PC-3 (cell line): Measurements from ENCODE around the gene NEK11. TPM values are rescaled to one million over a fixed set of nuclear protein-coding genes. Genes with fewer than 3 reads are reported as not detected.

ENCODE experiments used
- ATAC-seq: fragments of 200-7000 bp; cut with Tn5 transposase; 2 replicates; pipeline ENCODE4 v1.9.1; 2020; ENCODE audit warnings: mild to moderate bottlenecking, moderate library complexity
- BruUV-seq: library from RNA; stranded (reverse); fragments of 400-500 nt; replicated peaks from 2 replicates; lab custom pipeline; 2021; lab: Mats Ljungman, UMichigan
- CTCF ChIA-PET: fragments of 300-600 bp; sonication (Branson Sonifier 250); formaldehyde crosslinking; loops from one replicate; lab custom pipeline; 2022; ENCODE audit warnings: antibody characterized with exemption; lab: Charles Lee
- POLR2A ChIA-PET: fragments of 300-600 bp; sonication (Branson Sonifier 250); formaldehyde crosslinking; loops from one replicate; lab custom pipeline; 2022; ENCODE audit warnings: antibody characterized with exemption; ENCODE audit not compliant: unreplicated experiment; lab: Charles Lee
- DNase-seq: peaks from one replicate; pipeline ENCODE4 v3.0.0-alpha.2; 2015
- H2AFZ ChIP-seq: fragments of 300-600 bp; sonication (generic); 2 replicates; pipeline ENCODE4 v1.6.0; 2016; ENCODE audit warnings: antibody characterized with exemption, low read length
- H3F3A ChIP-seq: fragments of 300-600 bp; sonication (generic); one replicate; pipeline ENCODE4 v1.6.0; 2017; ENCODE audit warnings: antibody characterized with exemption, low read length, control low read depth, mild to moderate bottlenecking; ENCODE audit not compliant: unreplicated experiment
- H3K27ac ChIP-seq: fragments of 300-600 bp; sonication (generic); 2 replicates; pipeline ENCODE4 v1.5.1; 2016; ENCODE audit warnings: mild to moderate bottlenecking, low read length
- H3K27me3 ChIP-seq: fragments of 300-600 bp; sonication (generic); 2 replicates; pipeline ENCODE4 v1.6.1; 2016; ENCODE audit warnings: low read length, mixed read lengths
- H3K36me3 ChIP-seq: fragments of 300-600 bp; sonication (generic); 2 replicates; pipeline ENCODE4 v1.6.1; 2016; ENCODE audit warnings: low read depth, mixed run types, low read length, mixed read lengths
- H3K4me1 ChIP-seq: fragments of 300-600 bp; sonication (generic); 2 replicates; pipeline ENCODE4 v1.5.1; 2016; ENCODE audit warnings: low read length; ENCODE audit not compliant: insufficient read depth
- H3K4me2 ChIP-seq: fragments of 300-600 bp; sonication (generic); 2 replicates; pipeline ENCODE4 v1.6.0; 2016; ENCODE audit warnings: low read length
- H3K4me3 ChIP-seq: fragments of 300-600 bp; sonication (generic); 2 replicates; pipeline ENCODE4 v1.5.1; 2016; ENCODE audit warnings: mild to moderate bottlenecking, low read length, mixed read lengths
- H3K79me2 ChIP-seq: fragments of 300-600 bp; sonication (generic); 2 replicates; pipeline ENCODE4 v1.6.1; 2017; ENCODE audit warnings: low read length, mixed read lengths
- H3K9ac ChIP-seq: fragments of 300-600 bp; sonication (generic); 2 replicates; pipeline ENCODE4 v1.6.0; 2016; ENCODE audit warnings: mild to moderate bottlenecking, low read length
- H3K9me2 ChIP-seq: fragments of 300-600 bp; sonication (generic); replicated peaks from 2 replicates; pipeline ENCODE4 v1.6.1; 2016; ENCODE audit warnings: mixed run types, low read length, mixed read lengths
- H3K9me3 ChIP-seq: fragments of 300-600 bp; sonication (generic); 2 replicates; pipeline ENCODE4 v1.6.1; 2016; ENCODE audit warnings: low read length, mixed read lengths
- H4K20me1 ChIP-seq: fragments of 300-600 bp; sonication (generic); 2 replicates; pipeline ENCODE4 v1.6.1; 2016; ENCODE audit warnings: low read length, mixed read lengths
- CTCF ChIP-seq: fragments of 300-600 bp; sonication (generic); conservative IDR thresholded peaks from 2 replicates; pipeline ENCODE4 v1.5.1; 2017; ENCODE audit warnings: antibody characterized with exemption, low read depth, mild to moderate bottlenecking, low read length
- EZH2 ChIP-seq: fragments of 300-600 bp; sonication (generic); IDR thresholded peaks from one replicate; pipeline ENCODE4 v1.6.1; 2017; ENCODE audit warnings: antibody characterized with exemption, mild to moderate bottlenecking, low read length; ENCODE audit not compliant: unreplicated experiment
- EZH2phosphoT487 ChIP-seq: fragments of 300-600 bp; sonication (generic); IDR thresholded peaks from 2 replicates; pipeline ENCODE4 v1.6.1; 2018; ENCODE audit warnings: mild to moderate bottlenecking, antibody characterized with exemption, low read length, borderline replicate concordance
- intact Hi-C: fragments of 100-400 bp; cut with micrococcal nuclease; formaldehyde crosslinking; loops from 2 replicates; pipeline ENCODE4 v1.9.0; 2023
- total RNA-seq: library from RNA; depleted of rRNA; stranded (reverse); fragments of >200 nt; gene quantifications from 2 replicates; pipeline ENCODE4 v1.2.3, GENCODE V29; 2014

The NEK11 gene
- total RNA-seq, 1 experiment from 2014 or later, result 3.1 TPM

GRCh38 chr3:131141770-131142169 is 115.1 kb downstream of the NEK11 start:
- Histone ChIP-seq H3K9ac (no peak overlapping the region), H3K27me3 (no peaks in the 10 kb centered on the region), H3K4me2 (no peak overlapping the region), H4K20me1 (no peaks in the 10 kb centered on the region), H3F3A (no peaks in the 10 kb centered on the region), H3K27ac (no peak overlapping the region), H3K79me2 (no peaks in the 10 kb centered on the region), H3K4me1 (no peaks in the 10 kb centered on the region), H3K9me3 (no peaks in the 10 kb centered on the region), H3K4me3 (no peak overlapping the region), H2AFZ (no peak overlapping the region), H3K9me2 (no peaks in the 10 kb centered on the region), H3K36me3 (no peaks in the 10 kb centered on the region)
- DNase-seq, result no peak
- BruUV-seq, result no TSS peak
- ChIA-PET CTCF (no interaction called here), POLR2A (no interaction called here)
- no peak for ATAC-seq
- intact Hi-C loops, result loop anchor here (1.0 kb wide), 2 partner anchors 88 to 105 kb away; no protein-coding TSS in a partner anchor
- no peak for TF ChIP-seq EZH2phosphoT487
- TF ChIP-seq EZH2, result no peak
- no peak for TF ChIP-seq CTCF

GRCh38 chr3:131142580-131142979 is 115.9 kb downstream of the NEK11 start:
- POLR2A ChIA-PET, result no interaction called here
- no peaks in the 10 kb centered on the region for H3F3A ChIP-seq
- CTCF ChIA-PET, result interaction anchor here (0.6 to 1.0 kb wide), 2 partner anchors 30 to 35 kb away, joined by 3 read pairs; no protein-coding TSS in a partner anchor

More at GRCh38 chr3:131142580-131142979, 115.9 kb downstream of the NEK11 start:
- peak; percentile 35 for DNase-seq
- Histone ChIP-seq H3K27me3 (no peaks in the 10 kb centered on the region), H3K36me3 (no peaks in the 10 kb centered on the region), H3K9ac (no peak overlapping the region), H3K4me1 (no peaks in the 10 kb centered on the region), H3K4me3 (no peak overlapping the region), H3K9me2 (no peaks in the 10 kb centered on the region), H3K79me2 (no peaks in the 10 kb centered on the region), H3K4me2 (no peak overlapping the region), H3K9me3 (no peaks in the 10 kb centered on the region), H3K27ac (no peak overlapping the region), H4K20me1 (no peaks in the 10 kb centered on the region), H2AFZ (no peak overlapping the region)
- TF ChIP-seq EZH2phosphoT487 (no peak), EZH2 (no peak), CTCF (peak; percentile 51)
- intact Hi-C loops, result loop anchor here (1.0 kb wide), 2 partner anchors 89 to 106 kb away; no protein-coding TSS in a partner anchor
- BruUV-seq, result no TSS peak
- peak; percentile 73 for ATAC-seq
